Adrenal gland (tissue), 5 donors: ENCODE data around the gene LMO3.

ENCODE experiments used
- POLR2A ChIP-seq, 2 donors: fragments of 450-650 bp; IDR thresholded peaks; one replicate each; pipeline ENCODE4 v1.6.1; 2017; ENCODE audit warnings: antibody characterized with exemption in 2 of 2, mild to moderate bottlenecking in 2 of 2, moderate library complexity in 1 of 2
- TF ChIP-seq, protein P1 (sequence below), 6 experiments: fragments of 450-650 bp in 4 of 6; fragments of 200-600 bp in 2 of 6; sonication (generic) in 1 of 6; IDR thresholded peaks; 1 replicate in 5 of 6; 2 replicates in 1 of 6; pipeline versions ENCODE4 v1.5.1 to v1.8.0; 2016 to 2021; ENCODE audit warnings: antibody characterized with exemption in 6 of 6, mild to moderate bottlenecking in 2 of 6, moderate library complexity in 1 of 6
- donor health status: DM: no; HTN: no; CAD: no.

GRCh38 chr12:16545836-16546235 is 60.1 kb downstream of the LMO3 start:
- TF ChIP-seq, protein P1, sequence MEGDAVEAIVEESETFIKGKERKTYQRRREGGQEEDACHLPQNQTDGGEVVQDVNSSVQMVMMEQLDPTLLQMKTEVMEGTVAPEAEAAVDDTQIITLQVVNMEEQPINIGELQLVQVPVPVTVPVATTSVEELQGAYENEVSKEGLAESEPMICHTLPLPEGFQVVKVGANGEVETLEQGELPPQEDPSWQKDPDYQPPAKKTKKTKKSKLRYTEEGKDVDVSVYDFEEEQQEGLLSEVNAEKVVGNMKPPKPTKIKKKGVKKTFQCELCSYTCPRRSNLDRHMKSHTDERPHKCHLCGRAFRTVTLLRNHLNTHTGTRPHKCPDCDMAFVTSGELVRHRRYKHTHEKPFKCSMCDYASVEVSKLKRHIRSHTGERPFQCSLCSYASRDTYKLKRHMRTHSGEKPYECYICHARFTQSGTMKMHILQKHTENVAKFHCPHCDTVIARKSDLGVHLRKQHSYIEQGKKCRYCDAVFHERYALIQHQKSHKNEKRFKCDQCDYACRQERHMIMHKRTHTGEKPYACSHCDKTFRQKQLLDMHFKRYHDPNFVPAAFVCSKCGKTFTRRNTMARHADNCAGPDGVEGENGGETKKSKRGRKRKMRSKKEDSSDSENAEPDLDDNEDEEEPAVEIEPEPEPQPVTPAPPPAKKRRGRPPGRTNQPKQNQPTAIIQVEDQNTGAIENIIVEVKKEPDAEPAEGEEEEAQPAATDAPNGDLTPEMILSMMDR (IDR thresholded peaks at IDR 0.05), result no peak
- no peak for TF ChIP-seq POLR2A (IDR thresholded peaks at IDR 0.05)
